HG02884 (cell line): Measurements from ENCODE around the gene NDC80.

ENCODE experiments used
- ATAC-seq: cut with Tn5 transposase; IDR thresholded peaks from one replicate; pipeline ENCODE4 v1.9.1; 2021; ENCODE audit warnings: mild to moderate bottlenecking, moderate library complexity; ENCODE audit not compliant: unreplicated experiment

NDC80 gene

GRCh38 chr18:2555895-2556294 is 15.5 kb upstream of the NDC80 start:
- ATAC-seq, result no peak

GRCh38 chr18:2557536-2557935 is 13.8 kb upstream of the NDC80 start:
- ATAC-seq, result no peak

GRCh38 chr18:2559249-2559648 is 12.1 kb upstream of the NDC80 start:
- ATAC-seq, result no peak

GRCh38 chr18:2564373-2564772 is 7.0 kb upstream of the NDC80 start:
- ATAC-seq, result no peak

- no peak for ATAC-seq
These were observed 3.2 kb upstream of the NDC80 start for GRCh38 chr18:2568129-2568528.

- no peak for ATAC-seq
These were observed 2.8 kb upstream of the NDC80 start for GRCh38 chr18:2568605-2569004.

- ATAC-seq, result no peak
These were observed 1.8 kb upstream of the NDC80 start for GRCh38 chr18:2569338-2570207.

GRCh38 chr18:2570772-2571199 is 571 bp upstream of the NDC80 start:
- ATAC-seq, result peak; percentile 60

GRCh38 chr18:2572171-2572569 is 813 bp downstream of the NDC80 start:
- ATAC-seq, result peak; percentile 5

- ATAC-seq, result no peak
These were observed 1.5 kb downstream of the NDC80 start for GRCh38 chr18:2572892-2573291.

- no peak for ATAC-seq
These were observed 2.1 kb downstream of the NDC80 start for GRCh38 chr18:2573408-2573807.

GRCh38 chr18:2587788-2588187 is 16.4 kb downstream of the NDC80 start:
- ATAC-seq, result no peak

GRCh38 chr18:2588666-2589344 is 17.4 kb downstream of the NDC80 start:
- ATAC-seq, result no peak

- ATAC-seq, result no peak
These were observed 18.1 kb downstream of the NDC80 start for GRCh38 chr18:2589345-2590068.

- no peak for ATAC-seq
These were observed 18.9 kb downstream of the NDC80 start for GRCh38 chr18:2590303-2590702.

- no peak for ATAC-seq
These were observed 26.3 kb downstream of the NDC80 start for GRCh38 chr18:2597639-2598038.

GRCh38 chr18:2602844-2603243 is 31.5 kb downstream of the NDC80 start:
- no peak for ATAC-seq

GRCh38 chr18:2606335-2606734 is 35.0 kb downstream of the NDC80 start:
- no peak for ATAC-seq

- ATAC-seq, result no peak
These were observed 38.2 kb downstream of the NDC80 start for GRCh38 chr18:2609604-2610003.

GRCh38 chr18:2610549-2610948 is 39.2 kb downstream of the NDC80 start:
- no peak for ATAC-seq

GRCh38 chr18:2612996-2613395 is 41.6 kb downstream of the NDC80 start:
- ATAC-seq, result no peak
